OCI-LY1 (cell line): Measurements from ENCODE around the gene PTPRD.

Experiments used
- H2AFZ ChIP-seq: fragments of 200-600 bp; sonication (generic), shearing (Covaris generic); 2 replicates; pipeline ENCODE4 v1.6.0; 2014; ENCODE audit warnings: antibody characterized with exemption, mild to moderate bottlenecking, low read length
- H3F3A ChIP-seq: fragments of 200-600 bp; sonication (generic), shearing (Covaris generic); 2 replicates; pipeline ENCODE4 v1.6.0; 2014; ENCODE audit warnings: mild to moderate bottlenecking, antibody characterized with exemption, low read length, moderate library complexity; ENCODE audit not compliant: insufficient read depth
- H3K27ac ChIP-seq: fragments of 200-600 bp; sonication (generic); 2 replicates; pipeline ENCODE4 v1.5.1; 2014; ENCODE audit warnings: low read length, mixed run types, mild to moderate bottlenecking, low read depth; ENCODE audit not compliant: poor library complexity, severe bottlenecking
- H3K27me3 ChIP-seq: fragments of 200-600 bp; sonication (generic); 2 replicates; pipeline ENCODE4 v1.6.0; 2014; ENCODE audit warnings: antibody characterized with exemption, mild to moderate bottlenecking, low read length, moderate library complexity; ENCODE audit not compliant: insufficient read depth
- H3K36me3 ChIP-seq: fragments of 200-600 bp; sonication (generic); 2 replicates; pipeline ENCODE4 v1.6.1; 2014; ENCODE audit warnings: mild to moderate bottlenecking, antibody characterized with exemption, low read length, moderate library complexity, mixed read lengths; ENCODE audit not compliant: insufficient read depth
- H3K4me1 ChIP-seq: fragments of 200-600 bp; sonication (generic); 2 replicates; pipeline ENCODE4 v1.5.1; 2014; ENCODE audit warnings: mild to moderate bottlenecking, low read length, moderate library complexity; ENCODE audit not compliant: insufficient read depth, severe bottlenecking
- H3K4me2 ChIP-seq: fragments of 200-600 bp; sonication (generic), shearing (Covaris generic); 2 replicates; pipeline ENCODE4 v1.6.1; 2014; ENCODE audit warnings: low read length
- H3K4me3 ChIP-seq: fragments of 200-600 bp; sonication (generic); 2 replicates; pipeline ENCODE4 v1.5.1; 2014; ENCODE audit warnings: low read length, low read depth, mild to moderate bottlenecking, mixed read lengths; ENCODE audit not compliant: poor library complexity, severe bottlenecking
- H3K79me2 ChIP-seq: fragments of 200-600 bp; shearing (Covaris generic); 2 replicates; pipeline ENCODE4 v1.6.1; 2016; ENCODE audit warnings: mixed run types, low read length, mixed read lengths; ENCODE audit not compliant: insufficient read depth
- H3K9ac ChIP-seq: fragments of 200-600 bp; sonication (generic), shearing (Covaris generic); 2 replicates; pipeline ENCODE4 v1.6.1; 2014; ENCODE audit warnings: mild to moderate bottlenecking, low read length, mixed read lengths
- H3K9me2 ChIP-seq: fragments of 200-600 bp; sonication (generic), shearing (Covaris generic); 2 replicates; pipeline ENCODE4 v1.6.1; 2014; ENCODE audit warnings: low read depth, mild to moderate bottlenecking, low read length, mixed read lengths
- H3K9me3 ChIP-seq: fragments of 200-600 bp; shearing (Covaris generic); 2 replicates; pipeline ENCODE4 v1.6.1; 2014; ENCODE audit warnings: low read length, mixed read lengths
- H4K20me1 ChIP-seq: fragments of 200-600 bp; sonication (generic), shearing (Covaris generic); 2 replicates; pipeline ENCODE4 v1.6.0; 2016; ENCODE audit warnings: mild to moderate bottlenecking, low read length; ENCODE audit not compliant: insufficient read depth
- CTCF ChIP-seq: fragments of 200-600 bp; sonication (generic), shearing (Covaris generic); IDR thresholded peaks from 2 replicates; pipeline ENCODE4 v1.5.1; 2017; ENCODE audit warnings: mild to moderate bottlenecking, antibody characterized with exemption, low read length, moderate library complexity, mixed read lengths
- EZH2 ChIP-seq: fragments of 200-600 bp; sonication (generic), shearing (Covaris generic); IDR thresholded peaks from 2 replicates; pipeline ENCODE4 v1.8.0; 2017; ENCODE audit warnings: borderline replicate concordance, mixed run types, mild to moderate bottlenecking, antibody characterized with exemption, low read length, moderate library complexity, mixed read lengths

PTPRD gene

GRCh38 chr9:10172476-10172875, 440.3 kb downstream of the PTPRD start:
- no peak overlapping the region for H3K4me2 ChIP-seq
- no peaks in the 10 kb centered on the region for H3F3A ChIP-seq
- H3K36me3 ChIP-seq, result no peaks in the 10 kb centered on the region
- H3K79me2 ChIP-seq, result no peaks in the 10 kb centered on the region
- no peak overlapping the region for H2AFZ ChIP-seq
- no peaks in the 10 kb centered on the region for H3K27me3 ChIP-seq
- no peak for TF ChIP-seq EZH2
- no peak for TF ChIP-seq CTCF
- H3K27ac ChIP-seq, result no peak overlapping the region
- no peaks in the 10 kb centered on the region for H3K4me1 ChIP-seq
- H3K9me2 ChIP-seq, result no peaks in the 10 kb centered on the region
- H3K9ac ChIP-seq, result no peak overlapping the region
- H4K20me1 ChIP-seq, result no peaks in the 10 kb centered on the region
- H3K4me3 ChIP-seq, result no peak overlapping the region
- H3K9me3 ChIP-seq, result no peaks in the 10 kb centered on the region

- H3F3A ChIP-seq, result no peaks in the 10 kb centered on the region
- H3K36me3 ChIP-seq, result no peaks in the 10 kb centered on the region
- TF ChIP-seq EZH2, result no peak
- TF ChIP-seq CTCF, result no peak
- no peak overlapping the region for H3K4me3 ChIP-seq
- H3K9me2 ChIP-seq, result no peaks in the 10 kb centered on the region
- H3K9me3 ChIP-seq, result no peaks in the 10 kb centered on the region
- H2AFZ ChIP-seq, result no peak overlapping the region
- H3K4me2 ChIP-seq, result no peak overlapping the region
- no peaks in the 10 kb centered on the region for H3K79me2 ChIP-seq
- H3K4me1 ChIP-seq, result no peaks in the 10 kb centered on the region
- no peak overlapping the region for H3K9ac ChIP-seq
- no peaks in the 10 kb centered on the region for H4K20me1 ChIP-seq
- H3K27me3 ChIP-seq, result no peaks in the 10 kb centered on the region
- H3K27ac ChIP-seq, result no peak overlapping the region
These were observed 444.6 kb downstream of the PTPRD start for GRCh38 chr9:10168241-10168640.

GRCh38 chr9:10148796-10149195, 464.0 kb downstream of the PTPRD start:
- Histone ChIP-seq H3K27ac (no peak overlapping the region), H3K27me3 (no peaks in the 10 kb centered on the region), H3K79me2 (no peaks in the 10 kb centered on the region), H3K4me1 (no peaks in the 10 kb centered on the region), H4K20me1 (no peaks in the 10 kb centered on the region), H3K36me3 (no peaks in the 10 kb centered on the region), H3K9me3 (no peaks in the 10 kb centered on the region), H3K9me2 (no peaks in the 10 kb centered on the region), H3K4me2 (no peak overlapping the region), H2AFZ (no peak overlapping the region), H3K4me3 (no peak overlapping the region), H3K9ac (no peak overlapping the region), H3F3A (no peaks in the 10 kb centered on the region)
- TF ChIP-seq EZH2 (no peak), CTCF (no peak)
